Endothelial cell of umbilical vein (primary cell): Measurements from ENCODE around the gene CNTNAP2. TPM values are rescaled to one million over a fixed set of nuclear protein-coding genes. Genes with fewer than 3 reads are reported as not detected.

Source experiments
- BruUV-seq: library from RNA; stranded (reverse); fragments of 400-500 nt; replicated peaks from 2 replicates; lab custom pipeline; 2021; lab: Mats Ljungman, UMichigan
- CTCF ChIA-PET: fragments of 300-600, 350-600 bp; sonication (Branson Sonifier 250); formaldehyde crosslinking; loops from one replicate; lab custom pipeline; 2021; ENCODE audit warnings: antibody characterized with exemption, inconsistent platforms; lab: Charles Lee
- POLR2A ChIA-PET: fragments of 300-600, 350-600 bp; sonication (Branson Sonifier 250); formaldehyde crosslinking; loops from one replicate; lab custom pipeline; 2021; ENCODE audit warnings: antibody characterized with exemption, inconsistent platforms; lab: Charles Lee
- DNase-seq: peaks from one replicate; pipeline ENCODE4 v3.0.0-alpha.2; 2011; ENCODE audit warnings: low read depth, low spot score
- FAIRE-seq: peaks from 2 replicates; lab custom pipeline; 2011; peaks lifted over from hg19 to GRCh38; lab: Jason Lieb, UNC
- H2AFZ ChIP-seq: 2 replicates; pipeline ENCODE4 v1.6.0; 2012; ENCODE audit warnings: low read depth, low read length, control low read depth, inconsistent platforms
- H3K27ac ChIP-seq: 2 replicates; pipeline ENCODE4 v1.5.1; 2011; ENCODE audit warnings: low read depth, mild to moderate bottlenecking, control low read depth, low read length, moderate library complexity; ENCODE audit not compliant: insufficient read depth
- H3K27me3 ChIP-seq, 2 experiments: 2 replicates each; pipeline versions ENCODE4 v1.6.0 to v1.6.1; 2011; ENCODE audit warnings: low read length in 2 of 2, mixed read lengths in 1 of 2; ENCODE audit not compliant: control insufficient read depth in 2 of 2, insufficient read depth in 2 of 2
- H3K36me3 ChIP-seq, 2 experiments: 2 replicates in 1 of 2; 3 replicates in 1 of 2; pipeline ENCODE4 v1.5.1; 2011; ENCODE audit warnings: low read length in 2 of 2, mild to moderate bottlenecking in 1 of 2, moderate library complexity in 1 of 2; ENCODE audit not compliant: control insufficient read depth in 2 of 2, insufficient read depth in 2 of 2; ENCODE audit errors: extremely low read depth in 1 of 2
- H3K4me1 ChIP-seq: 3 replicates; pipeline ENCODE4 v1.5.1; 2011; ENCODE audit warnings: mild to moderate bottlenecking, low read length; ENCODE audit not compliant: control insufficient read depth, insufficient read depth; ENCODE audit errors: extremely low read depth
- H3K4me2 ChIP-seq: 2 replicates; pipeline ENCODE4 v1.6.1; 2011; ENCODE audit warnings: low read length, control low read depth, mixed read lengths; ENCODE audit not compliant: insufficient read depth
- H3K4me3 ChIP-seq, 3 experiments: fragments of 200-600 bp in 1 of 3; sonication (generic), shearing (Covaris generic) in 1 of 3; replicated peaks in 1 of 3; 2 replicates each; pipeline ENCODE4 v1.5.1; 2011 to 2016; ENCODE audit warnings: control low read depth in 3 of 3, low read length in 3 of 3, mild to moderate bottlenecking in 2 of 3, inconsistent platforms in 1 of 3, low read depth in 1 of 3, moderate library complexity in 1 of 3; ENCODE audit not compliant: insufficient read depth in 1 of 3
- H3K79me2 ChIP-seq: 2 replicates; pipeline ENCODE4 v1.6.0; 2012; ENCODE audit warnings: low read length, inconsistent platforms; ENCODE audit not compliant: control insufficient read depth, insufficient read depth
- H3K9ac ChIP-seq: replicated peaks from 2 replicates; pipeline ENCODE3; 2011; ENCODE audit warnings: low read length, control low read depth; ENCODE audit not compliant: insufficient read depth; ENCODE audit errors: extremely low read depth
- H3K9me1 ChIP-seq: replicated peaks from 3 replicates; pipeline ENCODE4 v1.6.0; 2011; ENCODE audit warnings: mild to moderate bottlenecking, low read length; ENCODE audit not compliant: control insufficient read depth, insufficient read depth; ENCODE audit errors: extremely low read depth
- H3K9me3 ChIP-seq: replicated peaks from 2 replicates; pipeline ENCODE4 v1.5.1; 2012; ENCODE audit warnings: low read length, inconsistent platforms; ENCODE audit not compliant: control insufficient read depth, insufficient read depth
- H4K20me1 ChIP-seq: replicated peaks from 2 replicates; pipeline ENCODE3; 2011; ENCODE audit warnings: mild to moderate bottlenecking, low read length; ENCODE audit not compliant: control insufficient read depth, insufficient read depth; ENCODE audit errors: extremely low read depth
- CTCF ChIP-seq, 2 donors: IDR thresholded peaks; 1 replicate in 1 of 2; 2 replicates in 1 of 2; pipeline ENCODE4 v1.5.1; 2011; ENCODE audit warnings: low read length in 2 of 2, mild to moderate bottlenecking in 2 of 2, moderate library complexity in 2 of 2, control low read depth in 1 of 2, inconsistent platforms in 1 of 2, low read depth in 1 of 2; ENCODE audit not compliant: insufficient read depth in 1 of 2; ENCODE audit errors: extremely low read depth in 1 of 2
- EZH2 ChIP-seq: IDR thresholded peaks from 2 replicates; pipeline ENCODE4 v1.6.1; 2012; ENCODE audit warnings: borderline replicate concordance, low read depth, mild to moderate bottlenecking, moderate library complexity, low read length, inconsistent platforms; ENCODE audit not compliant: severe bottlenecking
- FOS ChIP-seq: IDR thresholded peaks from 2 replicates; pipeline ENCODE4 v1.6.1; 2011; ENCODE audit warnings: mild to moderate bottlenecking, low read length, moderate library complexity, borderline replicate concordance; ENCODE audit not compliant: insufficient read depth
- GATA2 ChIP-seq: IDR thresholded peaks from 2 replicates; pipeline ENCODE4 v1.7.0; 2011; ENCODE audit warnings: low read depth, mild to moderate bottlenecking, moderate library complexity, mixed read lengths, low read length; ENCODE audit not compliant: insufficient read length, insufficient read depth
- JUN ChIP-seq: IDR thresholded peaks from 2 replicates; pipeline ENCODE4 v1.6.1; 2011; ENCODE audit warnings: borderline replicate concordance, low read depth; ENCODE audit not compliant: insufficient read length, insufficient read depth
- MAX ChIP-seq: IDR thresholded peaks from 2 replicates; pipeline ENCODE4 v1.6.1; 2011; ENCODE audit not compliant: insufficient read depth, insufficient read length
- MYC ChIP-seq: IDR thresholded peaks from one replicate; pipeline ENCODE4 v1.6.1; 2011; ENCODE audit warnings: mild to moderate bottlenecking, low read depth, low read length
- POLR2A ChIP-seq: IDR thresholded peaks from 2 replicates; pipeline ENCODE4 v1.6.1; 2012; ENCODE audit warnings: low read depth, mild to moderate bottlenecking, control low read depth, low read length
- POLR2AphosphoS5 ChIP-seq: IDR thresholded peaks from 2 replicates; pipeline ENCODE4 v1.6.1; 2012; ENCODE audit warnings: low read depth, mild to moderate bottlenecking, control low read depth, low read length, moderate library complexity; ENCODE audit not compliant: insufficient read depth
- dilution Hi-C: fragments of 300-500 bp; cut with MboI; formaldehyde crosslinking; loops from one replicate; pipeline ENCODE4 v1.15.0; 2019; ENCODE audit warnings: low sequenced_read_pairs; ENCODE audit not compliant: extremely low pct_ligation_motif_present
- intact Hi-C: fragments of 100-400 bp; cut with micrococcal nuclease; formaldehyde crosslinking; loops from one replicate; pipeline ENCODE4 v1.10.0; 2022
- polyA plus RNA-seq, 4 experiments: library from polyadenylated mRNA; depleted of rRNA in 3 of 4; stranded (reverse) in 3 of 4; unstranded in 1 of 4; fragments of >200 nt; gene quantifications; 2 replicates each; pipeline versions ENCODE4 v1.2.1 to v1.2.3, GENCODE V29; 2011 to 2012; ENCODE audit warnings: missing spikeins in 1 of 4
- total RNA-seq: library from RNA; stranded (reverse); gene quantifications from 2 replicates; pipeline ENCODE4 v1.2.3, GENCODE V29; 2021

CNTNAP2 gene
- total and polyA plus RNA-seq, 2 donors (not counting 3 experiments of a cell fraction or from before 2014, with no cell fraction given) = not detected

DNA sequence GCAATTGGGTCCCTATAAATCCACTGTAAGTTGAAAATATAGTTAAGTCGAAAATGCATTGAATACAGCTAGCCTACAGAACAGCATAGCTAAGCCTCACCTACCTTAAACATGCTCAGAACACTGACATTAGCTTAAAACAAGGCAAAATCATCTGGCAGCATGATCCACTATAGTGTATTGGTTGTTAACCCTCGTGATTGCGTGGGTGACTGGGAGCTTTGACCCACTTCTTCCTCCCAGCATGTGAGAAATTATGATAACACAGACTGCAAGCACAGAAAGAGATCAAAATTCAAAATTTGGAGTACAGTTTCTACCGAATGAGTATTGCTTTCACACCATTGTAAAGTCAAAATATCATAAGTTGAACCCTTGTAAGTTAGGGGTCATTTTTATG, 22.3 kb downstream of the CNTNAP2 start:
- H3K27me3 ChIP-seq = no peaks in the 10 kb centered on the region
- no peak for TF ChIP-seq CTCF (IDR thresholded peaks at IDR 0.05; ENCODE audit: extremely low read depth in 1 of 2, insufficient read depth in 1 of 2, low read depth in 1 of 2, low read length in 2 of 2)
- no peak for TF ChIP-seq EZH2
- no peak for TF ChIP-seq JUN
- TF ChIP-seq MAX = no peak
- TF ChIP-seq MYC = no peak
- no peak for TF ChIP-seq POLR2AphosphoS5
- TF ChIP-seq POLR2A = no peak
- TF ChIP-seq FOS = no peak
- TF ChIP-seq GATA2 = no peak
- H3K4me2 ChIP-seq = no peak overlapping the region
- no peak overlapping the region for H3K27ac ChIP-seq
- ChIA-PET CTCF (no interaction called here), POLR2A (no interaction called here)
- H3K79me2 ChIP-seq = no peaks in the 10 kb centered on the region
- BruUV-seq = no TSS peak
- H3K9me3 ChIP-seq = peaks cover 2% of the 10 kb centered on the region
- FAIRE-seq = no peak
- no peaks in the 10 kb centered on the region for H4K20me1 ChIP-seq
- H3K36me3 ChIP-seq = no peaks in the 10 kb centered on the region
- H3K9ac ChIP-seq = no peak overlapping the region
- no peak overlapping the region for H3K4me3 ChIP-seq
- H3K9me1 ChIP-seq = no peaks in the 10 kb centered on the region
- no peak overlapping the region for H2AFZ ChIP-seq
- intact Hi-C loops (no loop called here), dilution Hi-C loops (no loop called here)
- no peak for DNase-seq
- no peaks in the 10 kb centered on the region for H3K4me1 ChIP-seq
